GM18909 (cell line): ENCODE results near the gene SCAMP1.
"Not testable (repeated sequence)": the region's sequence is repeated elsewhere in the genome, so short reads cannot be mapped to it uniquely, and the experiment has no call there.

Experiments
- ATAC-seq: cut with Tn5 transposase; IDR thresholded peaks from one replicate; pipeline ENCODE4 v1.9.1; 2021; ENCODE audit warnings: mild to moderate bottlenecking; ENCODE audit not compliant: unreplicated experiment, poor library complexity

SCAMP1 gene

GRCh38 chr5:78419396-78419795 lies 59.0 kb downstream of the SCAMP1 start:
- ATAC-seq: no peak

GRCh38 chr5:78420548-78420947 lies 60.1 kb downstream of the SCAMP1 start:
- ATAC-seq: no peak

DNA sequence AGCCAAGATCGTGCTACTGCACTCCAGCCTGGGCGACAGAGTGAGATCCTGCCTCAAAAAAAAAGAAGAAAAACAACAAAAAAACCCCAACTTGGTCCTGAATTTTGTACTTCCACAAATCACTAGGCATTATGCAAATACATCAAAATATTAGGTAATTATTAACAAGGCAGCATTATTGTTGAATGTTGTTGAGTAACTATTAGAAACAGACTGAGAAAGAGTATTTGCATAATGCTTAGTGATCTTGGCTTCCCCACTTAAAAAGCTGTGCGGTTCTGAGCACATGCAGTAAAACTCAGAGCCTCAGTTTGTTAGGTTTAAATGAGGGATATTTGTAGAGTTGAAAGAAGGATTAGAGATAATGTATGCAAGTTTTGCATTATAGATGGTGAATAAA lies 64.2 kb downstream of the SCAMP1 start:
- no peak for ATAC-seq

GRCh38 chr5:78429332-78429980 lies 69.0 kb downstream of the SCAMP1 start:
- ATAC-seq: no peak

GRCh38 chr5:78430866-78431265 lies 70.4 kb downstream of the SCAMP1 start:
- ATAC-seq: no peak

- no peak for ATAC-seq
Observed at GRCh38 chr5:78433972-78434371, 73.6 kb downstream of the SCAMP1 start.

DNA sequence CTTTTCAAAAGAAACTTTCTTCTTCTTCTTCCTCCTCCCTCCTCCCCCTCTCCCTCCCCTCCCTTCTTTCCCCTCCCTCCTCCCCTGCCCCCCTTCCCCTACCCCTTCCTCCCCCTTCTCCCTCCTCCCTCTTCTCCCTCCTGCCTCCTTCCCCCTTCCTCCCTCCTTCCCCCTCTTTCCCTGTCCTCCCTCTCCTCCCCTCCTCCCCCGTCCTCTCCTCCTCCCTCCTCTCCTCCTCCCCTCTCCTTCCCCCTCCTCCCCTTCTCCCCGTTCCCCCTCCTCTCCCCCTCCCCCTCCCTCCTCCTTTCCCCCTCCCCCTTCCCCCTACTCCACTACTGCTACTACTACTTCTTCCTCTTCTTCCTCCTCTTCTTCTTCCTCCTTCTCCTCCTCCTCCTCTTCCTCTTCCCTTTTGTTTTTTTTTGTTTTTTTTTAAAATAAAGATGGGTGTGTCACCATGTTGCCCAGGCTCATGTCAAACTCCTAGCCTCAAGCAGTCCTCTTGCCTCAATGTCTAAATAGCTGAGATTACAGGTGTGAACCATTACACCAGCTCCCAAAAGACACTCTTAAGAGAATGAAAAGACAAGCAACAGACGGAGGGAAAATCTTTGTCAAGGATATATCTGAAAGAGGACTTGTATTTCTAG lies 87.5 kb downstream of the SCAMP1 start:
- ATAC-seq: no peak

DNA sequence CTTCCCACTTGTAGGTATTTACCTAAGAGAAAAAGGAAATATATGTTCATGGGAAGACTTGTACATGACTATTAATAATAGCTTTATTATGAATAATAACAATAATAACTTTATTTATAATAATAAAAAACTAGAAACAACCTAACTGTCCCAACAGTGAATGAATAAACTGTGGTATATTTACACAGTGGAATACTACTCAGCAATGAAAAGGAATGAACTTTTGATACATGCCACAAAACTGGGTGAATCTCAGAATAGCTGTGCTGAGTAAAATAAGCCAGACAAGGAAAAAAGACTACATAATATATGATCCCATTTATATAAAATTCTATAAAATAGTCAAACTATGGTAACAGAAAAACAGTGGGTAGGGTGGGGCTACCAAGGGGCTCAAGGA lies 88.7 kb downstream of the SCAMP1 start:
- ATAC-seq: no peak

- ATAC-seq: not testable (repeated sequence)
Observed at GRCh38 chr5:78457507-78457906, 97.1 kb downstream of the SCAMP1 start.

GRCh38 chr5:78458843-78459242 lies 98.4 kb downstream of the SCAMP1 start:
- no peak for ATAC-seq

- no peak for ATAC-seq
Observed at GRCh38 chr5:78467140-78467539, 106.7 kb downstream of the SCAMP1 start.

GRCh38 chr5:78467752-78468357 lies 107.4 kb downstream of the SCAMP1 start:
- no peak for ATAC-seq

DNA sequence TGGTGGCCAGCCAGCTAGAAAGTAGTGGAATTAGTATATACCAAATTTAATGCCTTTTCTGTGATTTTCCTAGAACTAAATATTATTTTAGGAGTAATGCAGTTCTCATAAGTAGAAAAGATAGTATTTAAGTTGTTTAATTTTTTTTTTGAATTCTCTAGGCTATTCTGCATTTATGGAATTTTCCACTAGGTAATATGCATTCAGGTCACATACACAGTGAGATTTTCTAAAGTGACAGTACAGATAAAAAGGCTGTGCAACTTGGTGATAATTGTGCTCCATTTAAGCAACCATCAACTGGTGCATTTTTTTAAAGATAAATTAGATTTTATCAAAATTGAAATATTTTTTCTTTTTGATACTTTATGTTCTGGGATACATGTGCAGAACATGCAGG lies 111.5 kb downstream of the SCAMP1 start:
- ATAC-seq: no peak

GRCh38 chr5:78472469-78473106 lies 112.2 kb downstream of the SCAMP1 start:
- ATAC-seq: no peak

DNA sequence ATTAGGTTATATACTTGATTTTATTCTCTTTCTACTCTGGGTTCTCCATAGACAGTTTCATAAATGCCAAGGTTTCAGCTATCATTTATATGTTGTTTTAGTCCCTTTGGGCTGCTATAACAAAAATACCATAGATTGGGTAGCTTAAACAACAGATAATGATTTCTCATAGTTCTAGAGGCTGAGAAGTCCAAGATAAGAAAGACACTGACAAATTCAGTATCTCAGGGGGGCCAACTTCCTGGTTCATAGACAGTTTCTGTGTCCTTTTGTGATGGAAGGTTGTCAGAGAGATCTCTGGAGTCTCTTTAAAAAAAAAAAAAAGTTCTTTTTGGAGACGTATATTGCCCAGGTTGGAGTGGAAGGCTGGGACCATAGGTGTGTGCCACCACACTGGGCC lies 113.3 kb downstream of the SCAMP1 start:
- ATAC-seq: no peak

DNA sequence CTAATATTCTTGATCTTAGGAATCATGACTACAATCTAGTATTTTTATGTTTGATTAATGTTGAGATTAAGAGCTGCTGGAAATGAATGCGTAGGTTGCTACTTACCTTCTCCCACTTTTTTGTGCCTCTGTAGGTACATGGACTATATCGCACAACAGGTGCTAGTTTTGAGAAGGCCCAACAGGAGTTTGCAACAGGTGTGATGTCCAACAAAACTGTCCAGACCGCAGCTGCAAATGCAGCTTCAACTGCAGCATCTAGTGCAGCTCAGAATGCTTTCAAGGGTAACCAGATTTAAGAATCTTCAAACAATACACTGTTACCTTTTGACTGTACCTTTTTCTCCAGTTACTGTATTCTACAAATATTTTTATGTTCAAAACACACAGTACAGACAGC lies 115.0 kb downstream of the SCAMP1 start:
- ATAC-seq: no peak

DNA sequence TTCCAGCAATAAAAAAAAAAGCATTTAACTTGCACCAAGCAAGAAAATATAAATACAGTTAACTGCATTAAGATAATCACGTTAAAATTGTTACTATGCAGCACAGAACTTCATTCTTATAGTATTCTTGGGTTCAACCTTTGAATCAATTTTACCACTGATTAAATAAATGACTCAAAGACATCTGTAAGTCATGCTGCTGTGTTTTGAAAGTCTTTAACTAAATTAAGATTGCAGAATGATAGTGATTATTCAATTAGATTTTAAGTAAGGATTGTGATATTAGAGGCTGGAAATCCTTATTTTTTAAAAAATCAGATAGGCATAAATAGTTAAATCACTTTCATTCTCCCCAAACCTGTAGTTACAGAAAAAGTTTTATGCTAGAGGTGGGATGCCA lies 116.4 kb downstream of the SCAMP1 start:
- no peak for ATAC-seq

GRCh38 chr5:78482948-78483347 lies 122.5 kb downstream of the SCAMP1 start:
- no peak for ATAC-seq

GRCh38 chr5:78483809-78484521 lies 123.5 kb downstream of the SCAMP1 start:
- peak; percentile 87 for ATAC-seq

DNA sequence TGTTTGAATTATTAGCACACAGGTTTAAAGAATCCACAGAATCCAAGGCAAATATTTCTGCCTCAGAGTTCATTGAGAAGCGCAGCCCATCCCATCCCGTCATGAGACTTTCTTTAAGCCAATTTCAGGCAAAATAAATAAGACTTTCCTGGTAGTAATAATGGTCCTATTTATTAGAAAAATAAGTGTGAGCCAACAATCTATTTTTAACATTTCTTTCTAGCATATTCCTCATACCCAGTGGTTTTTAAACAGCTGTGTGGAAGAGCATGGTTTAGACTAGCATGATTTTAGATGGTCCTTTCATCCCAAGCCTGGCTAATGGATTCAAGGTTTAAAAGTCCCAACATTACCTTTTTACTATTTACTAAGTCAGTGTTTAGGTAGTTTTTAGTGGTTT lies 125.8 kb downstream of the SCAMP1 start:
- no peak for ATAC-seq

GRCh38 chr5:78487846-78488245 lies 127.4 kb downstream of the SCAMP1 start:
- ATAC-seq: no peak
